ENCODE data around the gene RNF150.
A peak's percentile ranks its signal among the peaks of the same experiment; 100 is the strongest.

The RNF150 gene

GRCh38 chr4:141158219-141158618 is 24.9 kb upstream of the RNF150 start:
- H3K36me3 ChIP-seq (ENCODE audit: control insufficient read depth in 2 of 2, insufficient read depth in 1 of 2, low read length in 2 of 2): no peaks in the 10 kb centered on the region
- H3K4me1 ChIP-seq (ENCODE audit: control insufficient read depth, insufficient read depth, low read length): no peaks in the 10 kb centered on the region
- no peak overlapping the region for H3K27ac ChIP-seq (ENCODE audit: extremely low read depth, low read depth, low read length)
- H3K9me3 ChIP-seq (ENCODE audit: control insufficient read depth, insufficient read depth, low read depth, low read length): no peaks in the 10 kb centered on the region
- no peak for TF ChIP-seq ZNF175 (tag by site-specific recombination; IDR thresholded peaks at IDR 0.05)
- TF ChIP-seq, protein P1, sequence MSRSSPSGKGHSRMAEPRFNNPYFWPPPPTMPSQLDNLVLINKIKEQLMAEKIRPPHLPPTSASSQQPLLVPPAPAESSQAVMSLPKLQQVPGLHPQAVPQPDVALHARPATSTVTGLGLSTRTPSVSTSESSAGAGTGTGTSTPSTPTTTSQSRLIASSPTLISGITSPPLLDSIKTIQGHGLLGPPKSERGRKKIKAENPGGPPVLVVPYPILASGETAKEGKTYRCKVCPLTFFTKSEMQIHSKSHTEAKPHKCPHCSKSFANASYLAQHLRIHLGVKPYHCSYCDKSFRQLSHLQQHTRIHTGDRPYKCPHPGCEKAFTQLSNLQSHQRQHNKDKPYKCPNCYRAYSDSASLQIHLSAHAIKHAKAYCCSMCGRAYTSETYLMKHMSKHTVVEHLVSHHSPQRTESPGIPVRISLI (tag by site-specific recombination; IDR thresholded peaks at IDR 0.05): peak; percentile 57; the same call in 1 of the 2 replicates
- TF ChIP-seq ZNF654 (tag by site-specific recombination; IDR thresholded peaks at IDR 0.05; ENCODE audit: low read depth): peak; percentile 81
- TF ChIP-seq, protein P2, sequence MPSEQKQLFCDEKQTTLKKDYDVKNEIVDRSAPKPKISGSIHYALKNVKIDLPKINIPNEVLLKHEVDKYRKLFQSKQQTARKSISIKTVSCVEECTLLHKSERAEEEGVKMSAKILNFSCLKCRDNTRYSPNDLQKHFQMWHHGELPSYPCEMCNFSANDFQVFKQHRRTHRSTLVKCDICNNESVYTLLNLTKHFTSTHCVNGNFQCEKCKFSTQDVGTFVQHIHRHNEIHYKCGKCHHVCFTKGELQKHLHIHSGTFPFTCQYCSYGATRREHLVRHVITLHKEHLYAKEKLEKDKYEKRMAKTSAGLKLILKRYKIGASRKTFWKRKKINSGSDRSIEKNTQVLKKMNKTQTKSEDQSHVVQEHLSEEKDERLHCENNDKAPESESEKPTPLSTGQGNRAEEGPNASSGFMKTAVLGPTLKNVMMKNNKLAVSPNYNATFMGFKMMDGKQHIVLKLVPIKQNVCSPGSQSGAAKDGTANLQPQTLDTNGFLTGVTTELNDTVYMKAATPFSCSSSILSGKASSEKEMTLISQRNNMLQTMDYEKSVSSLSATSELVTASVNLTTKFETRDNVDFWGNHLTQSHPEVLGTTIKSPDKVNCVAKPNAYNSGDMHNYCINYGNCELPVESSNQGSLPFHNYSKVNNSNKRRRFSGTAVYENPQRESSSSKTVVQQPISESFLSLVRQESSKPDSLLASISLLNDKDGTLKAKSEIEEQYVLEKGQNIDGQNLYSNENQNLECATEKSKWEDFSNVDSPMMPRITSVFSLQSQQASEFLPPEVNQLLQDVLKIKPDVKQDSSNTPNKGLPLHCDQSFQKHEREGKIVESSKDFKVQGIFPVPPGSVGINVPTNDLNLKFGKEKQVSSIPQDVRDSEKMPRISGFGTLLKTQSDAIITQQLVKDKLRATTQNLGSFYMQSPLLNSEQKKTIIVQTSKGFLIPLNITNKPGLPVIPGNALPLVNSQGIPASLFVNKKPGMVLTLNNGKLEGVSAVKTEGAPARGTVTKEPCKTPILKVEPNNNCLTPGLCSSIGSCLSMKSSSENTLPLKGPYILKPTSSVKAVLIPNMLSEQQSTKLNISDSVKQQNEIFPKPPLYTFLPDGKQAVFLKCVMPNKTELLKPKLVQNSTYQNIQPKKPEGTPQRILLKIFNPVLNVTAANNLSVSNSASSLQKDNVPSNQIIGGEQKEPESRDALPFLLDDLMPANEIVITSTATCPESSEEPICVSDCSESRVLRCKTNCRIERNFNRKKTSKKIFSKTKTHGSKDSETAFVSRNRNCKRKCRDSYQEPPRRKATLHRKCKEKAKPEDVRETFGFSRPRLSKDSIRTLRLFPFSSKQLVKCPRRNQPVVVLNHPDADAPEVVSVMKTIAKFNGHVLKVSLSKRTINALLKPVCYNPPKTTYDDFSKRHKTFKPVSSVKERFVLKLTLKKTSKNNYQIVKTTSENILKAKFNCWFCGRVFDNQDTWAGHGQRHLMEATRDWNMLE (tag by site-specific recombination; conservative IDR thresholded peaks at IDR 0.05; ENCODE audit: low read depth): no peak
- no peak overlapping the region for H3K4me3 ChIP-seq (ENCODE audit: low read depth, low read length)
- POLR2A ChIA-PET: no interaction called here
- CTCF ChIA-PET: interaction anchor here (0.6 to 1.5 kb wide), 13 partner anchors 69 to 1635 kb away, joined by 3 to 7 read pairs (median 3); no protein-coding TSS in a partner anchor

DNA sequence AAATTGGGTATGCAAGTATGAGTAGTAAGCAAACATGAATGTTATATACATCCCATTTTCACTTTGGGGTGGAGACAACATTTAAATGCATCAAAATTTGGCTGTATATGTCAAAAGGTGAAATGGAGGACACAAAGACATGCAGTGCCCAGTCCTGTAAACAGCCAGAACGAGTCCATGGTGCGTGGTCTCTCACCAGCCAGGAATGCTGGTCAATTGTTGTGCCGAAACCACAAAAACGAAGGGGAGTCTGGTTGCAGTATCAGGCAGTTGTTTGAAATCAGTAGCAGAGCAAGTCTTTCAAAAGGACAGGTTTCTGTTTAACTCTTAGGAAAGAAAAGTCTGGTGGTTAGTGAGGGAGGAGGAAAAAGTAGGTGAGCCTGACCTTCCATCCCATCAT is 22.3 kb upstream of the RNF150 start:
- Histone ChIP-seq H3K27ac (ENCODE audit: extremely low read depth, low read depth, low read length) (no peak overlapping the region), H3K9me3 (ENCODE audit: control insufficient read depth, insufficient read depth, low read depth, low read length) (no peaks in the 10 kb centered on the region), H3K4me3 (ENCODE audit: low read depth, low read length) (no peak overlapping the region), H3K4me1 (ENCODE audit: control insufficient read depth, insufficient read depth, low read length) (no peaks in the 10 kb centered on the region), H3K36me3 (ENCODE audit: control insufficient read depth in 2 of 2, insufficient read depth in 1 of 2, low read length in 2 of 2) (no peaks in the 10 kb centered on the region)
- ChIA-PET CTCF (no interaction called here), POLR2A (no interaction called here)
- TF ChIP-seq ZNF175 (tag by site-specific recombination; IDR thresholded peaks at IDR 0.05) (no peak), ZNF423 (tag by site-specific recombination; IDR thresholded peaks at IDR 0.05) (no peak), ZNF596 (tag by site-specific recombination; IDR thresholded peaks at IDR 0.05) (no peak), ZNF510 (tag by site-specific recombination; IDR thresholded peaks at IDR 0.05; ENCODE audit: insufficient replicate concordance) (no peak), ZNF140 (tag by site-specific recombination; IDR thresholded peaks at IDR 0.05) (no peak), ZNF280D (tag by site-specific recombination; IDR thresholded peaks at IDR 0.05) (no peak), ZNF555 (tag by site-specific recombination; conservative IDR thresholded peaks at IDR 0.05) (no peak), ZNF132 (tag by site-specific recombination; IDR thresholded peaks at IDR 0.05; ENCODE audit: borderline replicate concordance) (no peak), ZBTB20 (tag by site-specific recombination; IDR thresholded peaks at IDR 0.05) (no peak)
